PFSK-1 (cell line): ENCODE results near the gene ADSS2.

Experiments
- POLR2AphosphoS5 ChIP-seq: IDR thresholded peaks from 2 replicates; pipeline ENCODE4 v1.6.1; 2012; ENCODE audit warnings: low read depth, mild to moderate bottlenecking, control low read depth, low read length, moderate library complexity
- SIN3A ChIP-seq: IDR thresholded peaks from 2 replicates; pipeline ENCODE4 v1.6.1; 2012; ENCODE audit warnings: mild to moderate bottlenecking, low read length, moderate library complexity, borderline replicate concordance; ENCODE audit not compliant: insufficient read depth

DNA sequence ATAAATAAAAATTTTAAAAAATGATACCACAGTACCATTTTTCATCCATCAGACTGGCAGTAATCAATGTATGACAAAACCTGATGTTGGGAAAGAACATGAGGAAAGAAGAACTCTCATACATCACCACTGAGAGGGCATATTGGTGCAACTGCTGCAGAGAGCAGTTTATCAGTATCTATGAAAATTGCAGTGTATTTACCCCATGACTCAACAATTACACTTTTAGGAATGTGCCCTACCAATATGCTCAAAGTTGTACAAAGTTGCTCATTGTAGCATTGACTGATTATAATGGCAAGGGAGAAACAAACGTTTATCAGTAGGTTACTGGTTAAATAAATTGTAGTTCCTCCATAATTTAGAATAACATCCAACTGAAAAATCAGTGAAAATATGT lies 46.1 kb upstream of the ADSS2 start:
- TF ChIP-seq SIN3A, result no peak
- no peak for TF ChIP-seq POLR2AphosphoS5
